Prostate gland (tissue), 2 donors: ENCODE measurements around the gene RPAP2.

Source experiments
- POLR2A ChIP-seq: fragments of 450-650 bp; IDR thresholded peaks from one replicate; pipeline ENCODE4 v1.6.1; 2016; ENCODE audit warnings: antibody characterized with exemption, mild to moderate bottlenecking
- POLR2AphosphoS5 ChIP-seq: sonication (generic); formaldehyde crosslinking; IDR thresholded peaks from one replicate; pipeline ENCODE4 v1.6.1; 2017; ENCODE audit warnings: antibody characterized with exemption
- TF ChIP-seq, protein P1 (sequence below), 4 experiments: fragments of 200-600 bp in 2 of 4; fragments of 450-650 bp in 2 of 4; sonication (generic) in 2 of 4; IDR thresholded peaks; 1 replicate in 3 of 4; 2 replicates in 1 of 4; pipeline ENCODE4 v1.5.1; 2016 to 2019; ENCODE audit warnings: antibody characterized with exemption in 4 of 4, mild to moderate bottlenecking in 2 of 4, moderate library complexity in 2 of 4

DNA sequence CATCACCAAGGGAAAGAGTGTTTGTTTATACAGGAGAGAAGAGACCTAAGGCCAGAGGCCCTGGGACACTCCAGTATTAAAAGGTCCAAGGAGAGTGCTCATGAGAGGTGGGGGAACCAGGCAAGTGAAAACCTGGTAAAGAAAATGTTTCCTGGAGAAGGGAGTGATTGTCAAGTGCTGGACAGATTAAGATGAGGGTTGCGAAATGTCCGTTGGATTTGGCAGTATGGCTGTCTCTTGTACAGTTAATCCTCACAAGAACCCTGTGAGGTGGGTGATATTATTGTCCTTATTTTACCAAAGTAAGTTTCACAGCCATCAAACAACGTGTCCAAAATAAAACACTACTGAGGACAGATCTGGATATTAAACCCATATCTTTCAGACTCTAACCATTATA is 44.2 kb downstream of the RPAP2 start:
- TF ChIP-seq POLR2A (no peak), POLR2AphosphoS5 (no peak)
- TF ChIP-seq, protein P1, sequence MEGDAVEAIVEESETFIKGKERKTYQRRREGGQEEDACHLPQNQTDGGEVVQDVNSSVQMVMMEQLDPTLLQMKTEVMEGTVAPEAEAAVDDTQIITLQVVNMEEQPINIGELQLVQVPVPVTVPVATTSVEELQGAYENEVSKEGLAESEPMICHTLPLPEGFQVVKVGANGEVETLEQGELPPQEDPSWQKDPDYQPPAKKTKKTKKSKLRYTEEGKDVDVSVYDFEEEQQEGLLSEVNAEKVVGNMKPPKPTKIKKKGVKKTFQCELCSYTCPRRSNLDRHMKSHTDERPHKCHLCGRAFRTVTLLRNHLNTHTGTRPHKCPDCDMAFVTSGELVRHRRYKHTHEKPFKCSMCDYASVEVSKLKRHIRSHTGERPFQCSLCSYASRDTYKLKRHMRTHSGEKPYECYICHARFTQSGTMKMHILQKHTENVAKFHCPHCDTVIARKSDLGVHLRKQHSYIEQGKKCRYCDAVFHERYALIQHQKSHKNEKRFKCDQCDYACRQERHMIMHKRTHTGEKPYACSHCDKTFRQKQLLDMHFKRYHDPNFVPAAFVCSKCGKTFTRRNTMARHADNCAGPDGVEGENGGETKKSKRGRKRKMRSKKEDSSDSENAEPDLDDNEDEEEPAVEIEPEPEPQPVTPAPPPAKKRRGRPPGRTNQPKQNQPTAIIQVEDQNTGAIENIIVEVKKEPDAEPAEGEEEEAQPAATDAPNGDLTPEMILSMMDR (IDR thresholded peaks at IDR 0.05) = no peak
